ENCODE results near the gene CTSA. TPM values are rescaled to one million over a fixed set of nuclear protein-coding genes. Genes with fewer than 3 reads are reported as not detected.

The CTSA gene
- total RNA-seq, 4 donors from 2014 or later: 44.8 to 70.2 (median 48.3) TPM

- no peak for TF ChIP-seq EP300 (IDR thresholded peaks at IDR 0.05)
- TF ChIP-seq POLR2A (IDR thresholded peaks at IDR 0.05; ENCODE audit: low read depth): no peak
- no peak for TF ChIP-seq POLR2AphosphoS5 (IDR thresholded peaks at IDR 0.05)
- no peak for TF ChIP-seq CTCF (IDR thresholded peaks at IDR 0.05)
- peaks cover 0 to 63% (median 54%) of the 10 kb centered on the region in 4 donors for H3K36me3 ChIP-seq
Observed at GRCh38 chr20:45882469-45883099, 8.6 kb upstream of the CTSA start.

DNA sequence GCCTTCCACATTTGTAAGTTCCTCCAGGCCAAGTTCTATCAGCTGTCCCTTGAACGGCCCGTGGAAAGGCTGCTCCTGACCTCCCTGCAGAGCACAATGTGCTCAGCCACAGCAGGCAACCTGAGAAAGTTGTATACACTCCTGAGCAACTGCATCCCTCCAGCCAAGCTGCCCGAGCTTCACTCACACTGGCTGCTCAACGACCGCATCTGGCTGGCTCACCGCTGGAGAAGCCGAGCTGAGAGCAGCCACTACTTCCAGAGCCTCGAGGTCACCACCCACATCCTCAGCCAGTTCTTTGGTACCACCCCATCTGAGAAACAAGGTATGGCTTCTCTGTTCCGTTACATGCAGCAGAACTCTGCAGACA is 8.1 kb upstream of the CTSA start:
- Histone ChIP-seq H3K27ac (replicated peaks in 1 of 4) (no peak overlapping the region), H3K36me3 (peaks cover 0 to 58% (median 51%) of the 10 kb centered on the region in 4 donors), H3K27me3 (no peaks in the 10 kb centered on the region), H3K9me3 (no peaks in the 10 kb centered on the region), H3K4me1 (peaks cover 16 to 55% (median 32%) of the 10 kb centered on the region in 4 donors), H3K4me3 (no peak overlapping the region)
- DNase-seq (ENCODE audit: extremely low spot score): no peak
- WGBS: 80% methylated on average over 9 of the region's 9 CpGs
- TF ChIP-seq POLR2AphosphoS5 (IDR thresholded peaks at IDR 0.05): no peak
- no peak for TF ChIP-seq EP300 (IDR thresholded peaks at IDR 0.05)
- TF ChIP-seq POLR2A (IDR thresholded peaks at IDR 0.05; ENCODE audit: low read depth): no peak
- intact Hi-C loops (cut with DNase I): loop anchor here (10.0 kb wide), 1 partner anchor 78 kb away; no protein-coding TSS in a partner anchor

More at GRCh38 chr20:45882469-45883099, 8.6 kb upstream of the CTSA start:
- Histone ChIP-seq H3K27ac (replicated peaks in 1 of 4) (no peak overlapping the region), H3K27me3 (no peaks in the 10 kb centered on the region), H3K4me1 (peaks cover 16 to 55% (median 32%) of the 10 kb centered on the region in 4 donors), H3K4me3 (no peak overlapping the region), H3K9me3 (no peaks in the 10 kb centered on the region)
- no peak for DNase-seq (ENCODE audit: extremely low spot score)
- 75% methylated on average over 4 of the region's 4 CpGs for WGBS
- intact Hi-C loops (cut with DNase I): loop anchor here (10.0 kb wide), 1 partner anchor 78 kb away; no protein-coding TSS in a partner anchor

GRCh38 chr20:45886590-45887345 is 4.4 kb upstream of the CTSA start:
- TF ChIP-seq POLR2A (IDR thresholded peaks at IDR 0.05; ENCODE audit: low read depth) (no peak), CTCF (IDR thresholded peaks at IDR 0.05) (no peak), EP300 (IDR thresholded peaks at IDR 0.05) (no peak), POLR2AphosphoS5 (IDR thresholded peaks at IDR 0.05) (no peak)
- WGBS: 87% methylated on average over 19 of the region's 19 CpGs
- no peak overlapping the region for H3K4me3 ChIP-seq
- DNase-seq (ENCODE audit: extremely low spot score): no peak
- no peaks in the 10 kb centered on the region for H3K9me3 ChIP-seq
- H3K27me3 ChIP-seq: no peaks in the 10 kb centered on the region
- peaks cover 24 to 69% (median 41%) of the 10 kb centered on the region in 4 donors for H3K4me1 ChIP-seq
- intact Hi-C loops (cut with DNase I): loop anchor here (10.0 kb wide), 1 partner anchor 82 kb away; no protein-coding TSS in a partner anchor
- H3K36me3 ChIP-seq: peaks cover 0 to 59% (median 45%) of the 10 kb centered on the region in 4 donors
- H3K27ac ChIP-seq (replicated peaks in 1 of 4): no peak overlapping the region

- WGBS: 93% methylated on average over 8 of the region's 8 CpGs
- H3K4me1 ChIP-seq: peaks cover 25 to 69% (median 41%) of the 10 kb centered on the region in 4 donors
- peaks cover 0 to 58% (median 46%) of the 10 kb centered on the region in 4 donors for H3K36me3 ChIP-seq
- no peak within 1 kb of the TSS for H3K4me3 ChIP-seq
- DNase-seq (ENCODE audit: extremely low spot score): no peak
- H3K27me3 ChIP-seq: no peaks in the 10 kb centered on the region
- intact Hi-C loops (cut with DNase I): loop anchor here (10.0 kb wide), 1 partner anchor 83 kb away; no protein-coding TSS in a partner anchor
- no peaks in the 10 kb centered on the region for H3K9me3 ChIP-seq
- H3K27ac ChIP-seq (replicated peaks in 1 of 4): no peak within 1 kb of the TSS
- no peak for TF ChIP-seq EP300 (IDR thresholded peaks at IDR 0.05)
Observed at GRCh38 chr20:45887346-45887715, 3.8 kb upstream of the CTSA start, which contains the start of gene SPATA25. TSS of gene SPATA25 (minus strand) at chr20:45887622. CDS start at chr20:45887590, 32 bp downstream.

- intact Hi-C loops (cut with DNase I): loop anchor here (10.0 kb wide), 1 partner anchor 84 kb away; no protein-coding TSS in a partner anchor
- Histone ChIP-seq H3K27me3 (no peaks in the 10 kb centered on the region), H3K27ac (replicated peaks in 1 of 4) (no peak overlapping the region), H3K4me1 (peaks cover 29 to 63% (median 42%) of the 10 kb centered on the region in 4 donors), H3K36me3 (peaks cover 0 to 56% (median 47%) of the 10 kb centered on the region in 4 donors), H3K4me3 (no peak overlapping the region), H3K9me3 (no peaks in the 10 kb centered on the region)
- WGBS: 89% methylated on average over 3 of the region's 3 CpGs
- TF ChIP-seq CTCF (IDR thresholded peaks at IDR 0.05) (no peak), POLR2AphosphoS5 (IDR thresholded peaks at IDR 0.05) (no peak), EP300 (IDR thresholded peaks at IDR 0.05) (no peak), POLR2A (IDR thresholded peaks at IDR 0.05; ENCODE audit: low read depth) (no peak)
- no peak for DNase-seq (ENCODE audit: extremely low spot score)
Observed at GRCh38 chr20:45888681-45889080, 2.5 kb upstream of the CTSA start.
